GM06990 (cell line): Measurements from ENCODE around the gene LGSN.
"Not testable (repeated sequence)": the region's sequence is repeated elsewhere in the genome, so short reads cannot be mapped to it uniquely, and the experiment has no call there.

ENCODE experiments used
- DNase-seq: peaks from one replicate; pipeline ENCODE4 v3.0.0-alpha.2; 2011; ENCODE audit not compliant: insufficient read length; ENCODE audit errors: extremely low read depth
- H3K27me3 ChIP-seq: replicated peaks from 2 replicates; pipeline ENCODE4 v1.6.0; 2011; ENCODE audit warnings: low read length; ENCODE audit not compliant: control insufficient read depth, insufficient read depth
- H3K36me3 ChIP-seq: 2 replicates; pipeline ENCODE4 v1.5.1; 2011; ENCODE audit warnings: low read length; ENCODE audit not compliant: control insufficient read depth, insufficient read depth
- H3K4me3 ChIP-seq: replicated peaks from 2 replicates; pipeline ENCODE4 v1.5.1; 2011; ENCODE audit warnings: low read depth, mild to moderate bottlenecking, control low read depth, low read length
- CTCF ChIP-seq: IDR thresholded peaks from 2 replicates; pipeline ENCODE4 v1.5.1; 2011; ENCODE audit warnings: low read length, control low read depth, mild to moderate bottlenecking, inconsistent platforms; ENCODE audit not compliant: insufficient read depth, poor library complexity, severe bottlenecking

The LGSN gene

GRCh38 chr6:63249875-63250482 is 69.8 kb downstream of the LGSN start:
- H3K36me3 ChIP-seq, result no peaks in the 10 kb centered on the region
- no peak for TF ChIP-seq CTCF
- DNase-seq, result no peak

GRCh38 chr6:63246581-63246980 is 73.2 kb downstream of the LGSN start:
- TF ChIP-seq CTCF, result no peak
- Histone ChIP-seq H3K4me3 (no peak overlapping the region), H3K27me3 (no peaks in the 10 kb centered on the region), H3K36me3 (no peaks in the 10 kb centered on the region)
- no peak for DNase-seq

More at GRCh38 chr6:63249875-63250482, 69.8 kb downstream of the LGSN start:
- no peaks in the 10 kb centered on the region for H3K27me3 ChIP-seq
- H3K4me3 ChIP-seq, result no peak overlapping the region

- Histone ChIP-seq H3K4me3 (no peak overlapping the region), H3K27me3 (no peaks in the 10 kb centered on the region), H3K36me3 (no peaks in the 10 kb centered on the region)
- DNase-seq, result no peak
- TF ChIP-seq CTCF, result peak; percentile 12
These were observed 73.9 kb downstream of the LGSN start for GRCh38 chr6:63245909-63246308.

- Histone ChIP-seq H3K27me3 (no peaks in the 10 kb centered on the region), H3K36me3 (no peaks in the 10 kb centered on the region), H3K4me3 (no peak overlapping the region)
- DNase-seq, result no peak
- TF ChIP-seq CTCF, result no peak
These were observed 74.4 kb downstream of the LGSN start for GRCh38 chr6:63245420-63245819.

GRCh38 chr6:63236398-63236817 is 83.4 kb downstream of the LGSN start:
- Histone ChIP-seq H3K27me3 (no peaks in the 10 kb centered on the region), H3K36me3 (no peaks in the 10 kb centered on the region), H3K4me3 (no peak overlapping the region)
- DNase-seq, result no peak
- no peak for TF ChIP-seq CTCF

- not testable (repeated sequence) for H3K4me3 ChIP-seq, DNase-seq, H3K27me3 ChIP-seq, H3K36me3 ChIP-seq
These were observed 89.3 kb downstream of the LGSN start for GRCh38 chr6:63230511-63230910.

GRCh38 chr6:63230027-63230426 is 89.8 kb downstream of the LGSN start:
- not testable (repeated sequence) for DNase-seq, H3K36me3 ChIP-seq, H3K4me3 ChIP-seq, H3K27me3 ChIP-seq

GRCh38 chr6:63227928-63228894 is 91.6 kb downstream of the LGSN start:
- H3K27me3 ChIP-seq, DNase-seq, H3K36me3 ChIP-seq, H3K4me3 ChIP-seq: not testable (repeated sequence)

- not testable (repeated sequence) for DNase-seq, H3K4me3 ChIP-seq, H3K36me3 ChIP-seq, H3K27me3 ChIP-seq
These were observed 93.8 kb downstream of the LGSN start for GRCh38 chr6:63225987-63226386.
